GM18861 (cell line): ENCODE measurements around the gene SERTAD3.
"Not testable (repeated sequence)": the region's sequence is repeated elsewhere in the genome, so short reads cannot be mapped to it uniquely, and the experiment has no call there.

Experiments used
- ATAC-seq: cut with Tn5 transposase; IDR thresholded peaks from one replicate; pipeline ENCODE4 v1.9.1; 2021; ENCODE audit not compliant: unreplicated experiment

SERTAD3 gene

DNA sequence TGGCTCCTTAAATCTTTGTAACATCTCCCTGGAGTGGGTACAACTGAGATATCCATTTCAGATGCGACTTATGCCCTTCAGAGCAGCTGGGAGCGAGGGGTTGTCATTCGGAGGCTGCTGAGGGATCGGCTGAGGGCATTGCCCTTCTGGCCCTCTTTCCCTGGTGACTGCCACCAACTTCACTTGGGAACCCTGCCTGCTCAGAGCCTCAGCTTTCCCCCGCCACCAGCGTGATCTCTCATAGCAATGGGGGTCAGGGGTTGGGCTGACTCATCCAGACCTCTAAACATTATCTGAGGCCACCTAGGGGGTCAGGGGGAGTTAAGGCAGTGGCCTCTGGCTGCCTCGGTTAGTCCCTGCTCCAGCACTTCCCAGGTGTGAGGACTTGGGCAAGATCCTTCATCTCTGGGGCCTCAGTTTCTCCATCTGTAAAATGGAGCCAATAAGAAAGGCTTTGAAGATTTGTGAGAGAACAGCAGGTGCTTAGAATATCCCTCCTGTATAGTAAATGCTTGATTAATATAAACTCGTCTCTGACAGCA, 32.1 kb downstream of the SERTAD3 start:
- no peak for ATAC-seq

GRCh38 chr19:40411125-40411842, 32.9 kb downstream of the SERTAD3 start:
- no peak for ATAC-seq

DNA sequence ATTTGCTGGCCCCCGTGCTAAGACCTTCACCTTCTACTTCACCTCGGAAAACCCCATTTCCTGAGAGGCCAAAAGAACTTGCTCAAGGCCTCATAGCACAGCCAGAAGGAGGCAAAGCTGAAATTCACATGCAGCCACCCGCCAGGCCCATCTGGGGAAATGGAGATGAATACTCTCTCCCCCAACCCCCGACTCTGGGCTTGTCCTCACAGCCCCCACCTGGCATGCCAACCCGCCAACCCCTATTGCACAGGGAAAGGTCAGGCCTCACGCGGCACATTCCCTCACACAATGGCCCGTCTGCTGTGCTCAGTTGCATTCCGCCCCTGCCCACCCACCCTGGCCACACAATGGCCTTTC, 34.1 kb downstream of the SERTAD3 start:
- ATAC-seq = no peak

DNA sequence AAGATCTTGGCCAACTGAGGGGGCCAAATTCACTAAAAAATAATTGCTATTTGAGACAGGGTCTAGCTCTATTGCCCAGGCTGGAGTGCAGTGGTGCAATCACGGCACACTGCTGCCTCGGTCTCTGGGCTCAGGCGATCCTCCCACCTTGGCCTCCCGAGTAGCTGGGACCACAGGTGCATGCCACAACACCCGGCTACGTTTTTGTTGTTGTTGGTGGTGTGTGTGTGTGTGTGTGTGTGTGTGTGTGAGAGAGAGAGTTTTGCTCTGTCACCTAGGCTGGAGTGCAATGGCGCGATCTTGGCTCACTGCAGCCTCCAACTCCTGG, 35.6 kb downstream of the SERTAD3 start:
- not testable (repeated sequence) for ATAC-seq

DNA sequence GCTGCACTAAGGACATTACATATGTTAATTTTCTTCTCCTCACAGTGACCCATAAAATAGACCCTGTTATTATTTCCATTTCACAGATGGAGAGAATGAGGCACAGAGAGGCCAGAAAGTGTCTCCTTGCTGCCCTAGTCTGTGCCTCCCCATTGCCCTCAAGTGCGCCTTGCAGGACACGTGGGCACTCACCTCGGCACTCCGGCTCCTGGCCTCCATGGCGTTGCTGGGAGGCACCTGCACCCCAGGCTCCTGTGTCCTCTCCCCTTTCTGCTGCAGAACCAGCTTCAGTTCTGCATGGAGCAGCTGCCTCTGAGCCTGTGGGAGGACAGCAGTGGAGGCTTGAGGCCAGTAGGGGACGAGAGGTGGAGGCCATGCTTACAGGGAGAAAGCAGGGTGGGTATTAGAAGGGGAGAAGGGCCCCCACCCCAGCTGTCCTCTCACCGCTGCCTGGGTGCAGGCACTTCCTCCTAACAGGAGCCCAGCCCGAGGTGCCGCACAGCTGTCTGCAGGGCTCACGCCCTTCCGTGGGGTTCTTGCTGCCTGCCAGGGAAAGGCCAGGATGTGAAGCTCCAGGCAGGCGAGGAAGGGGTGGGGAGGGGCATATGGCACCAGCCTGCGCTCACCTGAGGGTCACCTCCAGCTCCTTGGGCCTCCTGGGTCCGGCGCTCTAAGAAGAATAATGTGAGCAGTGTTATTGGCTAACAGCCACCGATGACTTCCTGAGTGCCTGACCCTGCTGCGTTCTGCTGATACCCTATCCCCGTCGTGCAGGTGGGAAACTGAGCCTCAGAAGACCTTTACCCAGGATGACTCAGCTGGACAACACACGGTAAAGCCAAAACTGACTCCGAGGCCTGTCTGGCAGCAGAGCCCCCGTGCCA, 36.2 kb downstream of the SERTAD3 start:
- ATAC-seq = no peak

DNA sequence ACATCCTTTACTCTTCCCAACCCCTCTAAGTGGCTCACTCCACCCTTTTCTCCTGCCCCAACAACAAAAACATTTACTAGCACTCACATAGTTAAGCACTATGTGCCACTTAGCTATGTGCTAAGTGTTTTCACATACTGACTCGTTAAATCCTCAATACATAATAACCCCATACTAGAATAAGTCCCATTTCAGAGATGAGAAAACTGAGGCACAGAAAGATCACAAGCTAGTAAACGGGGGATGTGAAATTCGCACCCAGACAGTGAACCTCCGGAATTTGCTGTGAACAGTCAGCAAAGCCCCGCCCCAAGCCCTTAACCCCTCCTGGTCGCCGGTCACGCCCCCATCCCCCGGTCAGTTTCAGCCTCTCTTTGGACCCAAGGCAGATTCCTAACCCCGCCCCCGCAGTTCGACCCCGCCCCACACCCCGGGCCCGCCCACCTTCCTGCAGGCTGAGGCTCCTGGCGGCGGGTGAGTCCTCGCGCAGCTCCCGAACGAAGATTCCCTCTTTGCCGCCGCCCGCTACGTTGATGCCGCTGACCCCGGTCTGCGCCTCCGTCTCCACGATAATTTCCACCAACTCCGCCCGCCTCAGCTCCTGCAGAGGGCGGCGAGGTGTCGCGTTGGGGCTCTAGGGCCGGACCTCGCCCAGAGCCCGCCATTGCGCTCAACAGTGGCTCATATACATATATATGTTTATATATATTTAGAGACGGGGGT, 40.7 kb downstream of the SERTAD3 start:
- no peak for ATAC-seq

- no peak for ATAC-seq
Observed at GRCh38 chr19:40400559-40400958, 43.6 kb downstream of the SERTAD3 start.

GRCh38 chr19:40398417-40399131, 45.6 kb downstream of the SERTAD3 start:
- ATAC-seq = no peak

DNA sequence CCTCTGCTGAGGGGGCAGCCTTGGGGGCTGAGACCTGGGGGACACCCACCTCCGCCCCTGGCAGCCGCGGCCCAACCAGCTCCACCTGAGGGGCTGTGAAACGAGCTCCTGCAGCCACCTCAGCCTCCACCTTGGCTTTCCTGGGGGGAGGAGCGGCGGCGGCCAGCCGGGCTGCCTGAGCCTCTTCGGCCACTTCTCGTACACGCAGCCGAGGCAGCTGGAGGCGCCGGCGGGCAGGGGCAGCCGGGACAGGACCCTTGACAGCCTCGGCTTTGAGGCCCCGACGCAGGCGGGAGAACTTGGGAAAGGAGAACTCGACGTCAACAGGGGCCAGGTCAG, 46.6 kb downstream of the SERTAD3 start:
- ATAC-seq = no peak

DNA sequence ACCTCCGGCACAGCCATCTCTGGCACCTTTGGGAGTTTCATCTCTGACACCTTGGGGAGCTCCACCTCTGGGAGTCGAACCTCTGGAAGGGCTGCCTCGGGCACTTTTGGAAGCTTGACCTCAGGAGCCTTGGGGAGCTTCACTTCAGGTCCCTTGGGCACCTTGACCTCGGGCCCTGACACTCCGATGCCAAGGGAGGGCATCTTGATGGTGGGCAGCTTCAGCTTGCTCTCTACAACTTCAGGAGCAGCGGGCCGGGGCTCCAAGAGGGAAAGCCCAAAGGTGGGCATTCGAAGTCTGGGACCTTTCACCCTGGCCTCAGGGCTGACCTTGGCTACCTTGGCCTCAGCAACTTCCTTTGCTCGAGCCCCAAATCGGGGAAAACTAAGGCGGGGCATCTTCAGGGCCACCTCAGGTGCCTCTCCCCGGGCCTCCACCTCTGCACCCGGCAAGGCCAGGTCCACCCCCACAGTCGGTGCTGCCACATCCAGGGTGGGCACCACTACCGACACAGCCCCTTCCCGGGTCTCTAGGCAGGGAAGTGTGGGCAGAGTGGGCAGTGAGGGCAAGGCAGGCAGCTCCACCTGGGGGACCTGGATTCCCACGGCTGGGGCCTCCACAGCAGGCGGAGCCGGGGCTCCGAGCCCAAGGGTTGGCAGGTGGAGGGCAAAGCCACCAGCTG, 47.1 kb downstream of the SERTAD3 start:
- no peak for ATAC-seq

DNA sequence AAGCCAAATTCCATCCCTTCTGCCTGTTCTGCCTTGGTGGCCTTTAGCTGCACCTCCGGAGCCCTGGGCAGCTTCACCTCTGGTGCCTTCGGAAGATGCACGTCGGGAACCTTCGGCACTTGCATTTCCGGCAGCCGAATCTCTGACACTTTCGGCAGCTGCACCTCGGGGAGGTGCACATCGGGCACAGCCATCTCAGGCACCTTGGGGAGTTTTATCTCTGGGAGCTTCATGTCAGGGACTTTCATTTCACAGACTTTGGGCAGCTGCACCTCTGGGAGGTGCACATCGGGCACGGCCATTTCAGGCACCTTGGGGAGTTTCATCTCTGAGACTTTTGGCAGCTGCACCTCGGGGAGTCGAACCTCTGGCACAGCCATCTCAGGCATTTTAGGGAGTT, 48.2 kb downstream of the SERTAD3 start:
- ATAC-seq = no peak

- ATAC-seq = no peak
Observed at GRCh38 chr19:40394816-40395210, 49.3 kb downstream of the SERTAD3 start.

- ATAC-seq = no peak
Observed at GRCh38 chr19:40393894-40394815, 50.0 kb downstream of the SERTAD3 start.

DNA sequence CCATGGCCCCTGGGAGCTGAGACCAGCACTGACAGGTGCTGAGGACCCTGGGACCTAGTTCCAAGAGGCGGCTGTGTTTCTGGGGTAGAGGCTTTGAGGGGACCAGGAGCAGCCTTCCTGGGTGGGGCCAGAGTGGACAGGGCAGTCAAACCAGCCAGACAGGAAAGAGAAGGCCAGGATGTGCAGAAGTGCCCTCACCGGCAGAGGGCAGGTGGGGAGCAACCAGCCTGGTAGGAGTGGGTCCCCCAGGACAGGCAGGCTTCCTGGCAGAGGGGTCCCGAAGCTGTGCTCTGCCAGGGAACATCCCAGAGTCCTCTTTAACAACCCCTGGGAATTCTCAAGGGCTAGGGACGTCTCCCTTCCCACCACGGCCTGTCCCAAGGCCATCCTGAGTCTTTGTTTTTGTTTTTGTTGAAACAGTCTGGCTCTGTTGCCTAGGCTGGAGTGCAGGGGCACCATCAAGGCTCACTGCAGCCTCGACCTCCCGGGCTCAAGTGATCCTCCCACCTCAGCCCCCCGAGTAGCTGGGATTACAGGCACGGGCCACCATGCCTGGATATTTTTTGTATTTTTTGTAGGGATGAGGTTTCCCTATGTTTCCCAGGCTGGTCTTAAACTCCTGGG, 51.1 kb downstream of the SERTAD3 start:
- no peak for ATAC-seq

DNA sequence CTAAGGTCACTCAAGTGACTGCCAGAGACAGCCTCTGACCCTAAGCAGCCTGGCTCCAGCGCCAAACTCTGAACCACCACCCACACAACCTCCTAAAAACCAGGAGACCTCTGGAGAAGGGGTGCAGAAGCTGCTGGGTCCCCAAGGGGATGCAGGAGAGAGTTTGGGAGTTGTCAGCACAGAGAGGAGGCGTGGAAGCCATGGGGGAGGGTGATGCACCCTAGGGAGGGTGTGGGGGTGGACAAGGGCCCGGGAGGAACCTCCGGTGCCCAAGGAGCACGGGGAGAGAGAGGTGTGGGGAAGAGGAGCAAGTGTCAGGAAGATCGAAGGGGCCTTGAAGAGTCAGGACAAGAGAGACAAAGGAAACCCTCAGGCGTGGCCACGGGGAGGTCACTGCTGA, 52.0 kb downstream of the SERTAD3 start:
- no peak for ATAC-seq
